Measurements from ENCODE around the gene MADCAM1. TPM values are rescaled to one million over a fixed set of nuclear protein-coding genes. Genes with fewer than 3 reads are reported as not detected.

MADCAM1 gene
- total RNA-seq, 2 donors from 2014 or later, result 0.24 to 0.41 TPM

- intact Hi-C loops (cut with DNase I), result no loop called here
- no peak for DNase-seq
- no peak for ATAC-seq
These were observed 26.4 kb downstream of the MADCAM1 start for GRCh38 chr19:522726-523125.

- DNase-seq (no peak), ATAC-seq (peak; percentile 39 to 40)
- intact Hi-C loops (cut with DNase I), result no loop called here
These were observed 27.9 kb downstream of the MADCAM1 start for GRCh38 chr19:524062-524674.

GRCh38 chr19:525029-525428, 28.7 kb downstream of the MADCAM1 start:
- DNase-seq, result no peak
- intact Hi-C loops (cut with DNase I), result no loop called here
- ATAC-seq, result no peak

- intact Hi-C loops (cut with DNase I), result no loop called here
- ATAC-seq (no peak), DNase-seq (no peak)
These were observed 29.7 kb downstream of the MADCAM1 start for GRCh38 chr19:525857-526419.

GRCh38 chr19:530134-531008, 34.1 kb downstream of the MADCAM1 start:
- intact Hi-C loops (cut with DNase I), result no loop called here
- DNase-seq, result no peak
- no peak for ATAC-seq

- DNase-seq (peak; percentile 86), ATAC-seq (peak; percentile 82 to 85)
- intact Hi-C loops (cut with DNase I), result no loop called here
These were observed 34.9 kb downstream of the MADCAM1 start for GRCh38 chr19:531009-531752.

GRCh38 chr19:531753-532560, 35.7 kb downstream of the MADCAM1 start, which contains the start of gene CDC34:
Gene CDC34, plus strand, starts transcription at chr19:531760. Its CDS starts 172 bp downstream, at chr19:531932.
- peak; percentile 7 to 10 for ATAC-seq
- intact Hi-C loops (cut with DNase I), result loop anchor here in 1 of 2 donors (2.0 kb wide), 1 partner anchor 41 kb away; the partner anchor contains the start of gene BSG
- DNase-seq, result no peak

GRCh38 chr19:532561-533363, 36.5 kb downstream of the MADCAM1 start:
- intact Hi-C loops (cut with DNase I), result loop anchor here in 1 of 2 donors (2.0 kb wide), 1 partner anchor 40 kb away; the partner anchor contains the start of gene BSG
- peak; percentile 57 to 68 for ATAC-seq

GRCh38 chr19:533364-534058, 37.2 kb downstream of the MADCAM1 start:
- no peak for ATAC-seq
- no peak for DNase-seq
- intact Hi-C loops (cut with DNase I), result loop anchor here in 1 of 2 donors (2.0 kb wide), 1 partner anchor 39 kb away; the partner anchor contains the start of gene BSG

More at GRCh38 chr19:532561-533363, 36.5 kb downstream of the MADCAM1 start:
- peak; percentile 83 for DNase-seq

- no peak for DNase-seq
- intact Hi-C loops (cut with DNase I), result no loop called here
- no peak for ATAC-seq
These were observed 37.8 kb downstream of the MADCAM1 start for GRCh38 chr19:534088-534487.

- no peak for DNase-seq
- ATAC-seq, result no peak
- intact Hi-C loops (cut with DNase I), result no loop called here
These were observed 38.9 kb downstream of the MADCAM1 start for GRCh38 chr19:535017-535835.

GRCh38 chr19:536031-536880, 40.0 kb downstream of the MADCAM1 start:
- DNase-seq (no peak), ATAC-seq (no peak)
- intact Hi-C loops (cut with DNase I), result no loop called here

GRCh38 chr19:536881-537404, 40.7 kb downstream of the MADCAM1 start:
- DNase-seq (no peak), ATAC-seq (no peak)
- intact Hi-C loops (cut with DNase I), result no loop called here

- intact Hi-C loops (cut with DNase I), result no loop called here
- ATAC-seq, result no peak
- DNase-seq, result no peak
These were observed 42.5 kb downstream of the MADCAM1 start for GRCh38 chr19:538641-539428.
